Endodermal cell (in vitro differentiated cells): ENCODE data around the gene WDR90. TPM values are rescaled to one million over a fixed set of nuclear protein-coding genes. Genes with fewer than 3 reads are reported as not detected.

Experiments
- DNase-seq: peaks from one replicate; pipeline ENCODE4 v3.0.0-alpha.2; 2017
- H3K27ac ChIP-seq: 2 replicates; pipeline ENCODE4 v1.5.1; 2013; ENCODE audit warnings: mild to moderate bottlenecking, low read depth, low read length, moderate library complexity
- H3K27me3 ChIP-seq: 2 replicates; pipeline ENCODE4 v1.6.1; 2013; ENCODE audit warnings: mild to moderate bottlenecking, low read length, moderate library complexity; ENCODE audit not compliant: insufficient read depth, control insufficient read depth, poor library complexity, severe bottlenecking
- H3K36me3 ChIP-seq: 2 replicates; pipeline ENCODE4 v1.7.0; 2013; ENCODE audit warnings: mild to moderate bottlenecking, low read length, moderate library complexity; ENCODE audit not compliant: control insufficient read depth, insufficient read depth
- H3K4me1 ChIP-seq: one replicate; pipeline ENCODE4 v1.7.0; 2013; ENCODE audit warnings: low read length; ENCODE audit not compliant: control insufficient read depth, insufficient read depth
- H3K4me3 ChIP-seq: 2 replicates; pipeline ENCODE4 v1.5.1; 2013; ENCODE audit warnings: mild to moderate bottlenecking, low read length, moderate library complexity
- H3K9ac ChIP-seq: 2 replicates; pipeline ENCODE4 v1.6.1; 2013; ENCODE audit warnings: mild to moderate bottlenecking, low read length, moderate library complexity; ENCODE audit not compliant: poor library complexity, severe bottlenecking; ENCODE audit errors: extremely low read depth
- H3K9me3 ChIP-seq: 2 replicates; pipeline ENCODE4 v1.6.1; 2013; ENCODE audit warnings: mild to moderate bottlenecking, low read length, moderate library complexity; ENCODE audit not compliant: control insufficient read depth
- H3K27ac Mint-ChIP-seq: 2 replicates; pipeline ENCODE4 v1.8.0; 2020; ENCODE audit warnings: mixed read lengths
- H3K27me3 Mint-ChIP-seq: 2 replicates; pipeline ENCODE4 v1.8.0; 2021; ENCODE audit warnings: mild to moderate bottlenecking, mixed read lengths; ENCODE audit not compliant: insufficient read depth
- H3K36me3 Mint-ChIP-seq: 2 replicates; pipeline ENCODE4 v1.8.0; 2020; ENCODE audit warnings: low read depth, mixed read lengths
- H3K4me1 Mint-ChIP-seq: 2 replicates; pipeline ENCODE4 v1.8.0; 2020; ENCODE audit warnings: mixed read lengths
- H3K4me3 Mint-ChIP-seq: 2 replicates; pipeline ENCODE4 v1.8.0; 2020; ENCODE audit warnings: mild to moderate bottlenecking, moderate library complexity, mixed read lengths
- H3K9me3 Mint-ChIP-seq: 2 replicates; pipeline ENCODE4 v1.8.0; 2020; ENCODE audit warnings: mild to moderate bottlenecking, mixed read lengths
- CTCF ChIP-seq: fragments of 200-600 bp; sonication (generic); conservative IDR thresholded peaks from 2 replicates; pipeline ENCODE4 v1.5.0; 2021; ENCODE audit warnings: antibody characterized with exemption, mild to moderate bottlenecking
- WGBS, 2 experiments: methylation state at CpG; one replicate each; pipeline versions ENCODE4 v1.1.5 to v1.1.7; 2013; ENCODE audit warnings: missing lambda C conversion rate in 2 of 2, mixed read lengths in 1 of 2; ENCODE audit not compliant: insufficient coverage in 1 of 2, insufficient read length in 1 of 2; 5-methylcytosine and 5-hydroxymethylcytosine counted together
- total RNA-seq, 2 donors: library from RNA; stranded (reverse); fragmentation: NEBNext Ultra II Directional in 1 of 2; extraction: Animal tissue kit (Norgen Biotek cat#: 25700) in 1 of 2; gene quantifications; 2 replicates in 1 of 2; 3 replicates in 1 of 2; pipeline ENCODE4 v1.2.1, GENCODE V29; 2021

Gene WDR90
- total RNA-seq, 2 donors from 2014 or later, result 112 to 120 TPM

GRCh38 chr16:616733-617586, 32.2 kb upstream of the WDR90 start:
- peaks cover 16% of the 10 kb centered on the region for H3K36me3 Mint-ChIP-seq
- Histone ChIP-seq H3K9me3 (no peaks in the 10 kb centered on the region), H3K4me1 (no peaks in the 10 kb centered on the region), H3K9ac (no peak overlapping the region), H3K27ac (no peak overlapping the region), H3K36me3 (peaks cover 4% of the 10 kb centered on the region), H3K4me3 (no peak overlapping the region), H3K27me3 (no peaks in the 10 kb centered on the region)
- 95% methylated on average over 32 to 39 of the region's 39 CpGs for WGBS, 2 experiments
- no peaks in the 10 kb centered on the region for H3K9me3 Mint-ChIP-seq
- no peak overlapping the region for H3K4me3 Mint-ChIP-seq
- no peak overlapping the region for H3K27ac Mint-ChIP-seq
- no peak for TF ChIP-seq CTCF
- DNase-seq, result no peak
- H3K27me3 Mint-ChIP-seq, result peaks cover 2% of the 10 kb centered on the region
- H3K4me1 Mint-ChIP-seq, result peaks cover 5% of the 10 kb centered on the region

DNA sequence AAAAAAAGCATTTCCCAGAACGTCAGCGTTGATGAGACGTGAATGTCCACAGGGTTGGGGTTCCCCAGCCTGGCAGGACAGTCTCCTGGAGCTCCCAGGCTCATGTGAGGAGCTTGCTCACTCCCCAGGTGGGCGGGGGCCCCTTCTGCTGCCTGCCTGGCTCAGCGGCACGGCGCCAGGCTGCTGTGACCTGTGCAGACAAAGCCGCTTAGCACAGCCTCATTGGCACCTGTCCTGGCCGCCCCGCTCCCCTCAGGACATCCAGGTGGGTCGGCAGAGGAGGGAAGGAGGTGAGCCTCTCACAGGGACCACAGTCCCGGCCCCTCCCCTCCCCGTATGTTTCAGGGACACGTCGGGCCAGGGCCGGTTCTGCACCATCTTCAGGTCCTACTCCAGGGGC, 31.3 kb upstream of the WDR90 start:
- 91 to 93% methylated on average over 8 to 16 of the region's 16 CpGs for WGBS, 2 experiments
- Mint-ChIP-seq H3K36me3 (peaks cover 16% of the 10 kb centered on the region), H3K4me3 (no peak overlapping the region), H3K27me3 (peaks cover 2% of the 10 kb centered on the region), H3K9me3 (no peaks in the 10 kb centered on the region), H3K27ac (no peak overlapping the region), H3K4me1 (peaks cover 10% of the 10 kb centered on the region)
- peaks cover 4% of the 10 kb centered on the region for H3K36me3 ChIP-seq
- H3K27me3 ChIP-seq, result no peaks in the 10 kb centered on the region
- no peak overlapping the region for H3K4me3 ChIP-seq
- no peaks in the 10 kb centered on the region for H3K4me1 ChIP-seq
- H3K27ac ChIP-seq, result no peak overlapping the region
- no peak overlapping the region for H3K9ac ChIP-seq
- H3K9me3 ChIP-seq, result no peaks in the 10 kb centered on the region
- no peak for DNase-seq
- TF ChIP-seq CTCF, result no peak

- Mint-ChIP-seq H3K36me3 (peaks cover 7% of the 10 kb centered on the region), H3K4me1 (peaks cover 10% of the 10 kb centered on the region), H3K27me3 (peaks cover 2% of the 10 kb centered on the region), H3K27ac (no peak overlapping the region), H3K9me3 (no peaks in the 10 kb centered on the region), H3K4me3 (no peak overlapping the region)
- no peak overlapping the region for H3K27ac ChIP-seq
- no peaks in the 10 kb centered on the region for H3K27me3 ChIP-seq
- no peak overlapping the region for H3K4me3 ChIP-seq
- no peak for DNase-seq
- TF ChIP-seq CTCF, result no peak
- H3K9ac ChIP-seq, result no peak overlapping the region
- WGBS, 2 experiments, result 94 to 95% methylated on average over 17 to 20 of the region's 20 CpGs
- H3K4me1 ChIP-seq, result no peaks in the 10 kb centered on the region
- no peaks in the 10 kb centered on the region for H3K36me3 ChIP-seq
- no peaks in the 10 kb centered on the region for H3K9me3 ChIP-seq
Observed at GRCh38 chr16:619476-620100, 29.6 kb upstream of the WDR90 start.
